NOMO-1 treated with dmso at 0.1 percent for 144 hours (cell line): ENCODE data around the gene NLRC5.
"Not testable (repeated sequence)": the region's sequence is repeated elsewhere in the genome, so short reads cannot be mapped to it uniquely, and the experiment has no call there.

Experiments
- DNase-seq: peaks from one replicate; lab custom pipeline; 2025; ENCODE audit not compliant: unreplicated experiment; lab: John Stamatoyannopoulos, UW

NLRC5 gene

GRCh38 chr16:57094911-57095310 lies 105.6 kb downstream of the NLRC5 start:
- no peak for DNase-seq

- DNase-seq = no peak
These were observed 106.8 kb downstream of the NLRC5 start for GRCh38 chr16:57096192-57096591.

- no peak for DNase-seq
These were observed 107.4 kb downstream of the NLRC5 start for GRCh38 chr16:57096793-57097192.

DNA sequence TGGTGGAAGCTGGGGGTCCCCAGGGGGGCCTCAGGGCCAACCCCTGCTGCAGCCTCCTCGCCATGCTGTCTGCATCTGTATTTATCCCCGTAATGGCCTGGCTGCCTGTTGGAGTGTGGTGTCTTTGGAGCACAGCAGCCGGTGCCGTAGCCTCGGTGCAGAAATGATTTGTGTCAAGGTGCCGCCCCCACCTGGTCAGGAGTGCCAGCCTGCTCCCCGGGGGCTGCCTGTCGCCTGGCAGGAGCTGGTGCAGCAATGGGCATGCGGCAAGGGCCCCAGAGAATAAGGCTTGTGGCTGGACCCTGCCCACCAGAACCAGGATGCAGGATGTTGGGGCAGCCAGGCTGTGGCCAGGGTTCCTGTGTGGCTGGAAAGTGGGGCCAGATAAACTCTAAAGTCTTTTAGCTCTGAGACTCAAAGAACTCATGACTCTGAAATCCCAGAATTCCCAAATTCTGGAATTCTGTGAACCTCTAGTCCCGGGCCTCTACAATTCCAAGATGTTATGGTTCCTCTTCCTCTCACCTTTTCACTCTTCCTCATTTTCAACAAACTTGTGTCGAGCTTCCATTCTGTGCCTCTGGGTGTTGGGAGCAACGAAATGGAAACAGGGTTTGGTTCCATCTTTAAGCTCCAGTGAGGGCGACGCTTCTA lies 109.0 kb downstream of the NLRC5 start:
- no peak for DNase-seq

DNA sequence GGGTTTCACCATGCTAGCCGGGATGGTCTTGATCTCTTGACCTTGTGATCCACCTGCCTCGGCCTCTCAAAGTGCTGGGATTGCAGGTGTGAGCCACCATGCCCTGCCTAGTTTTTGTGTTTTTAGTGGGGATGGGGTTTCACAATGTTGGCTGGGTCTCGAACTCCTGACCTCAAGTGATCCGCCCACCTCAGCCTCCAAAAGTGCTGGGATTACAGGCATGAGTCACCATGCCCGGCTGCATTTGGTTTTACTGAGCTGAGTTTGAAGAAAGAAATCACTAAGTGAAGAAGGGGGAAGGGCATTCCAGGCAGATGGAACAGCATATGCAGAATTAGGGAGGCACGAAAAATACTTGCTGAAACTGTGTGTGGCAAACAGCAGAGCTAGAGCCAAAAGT lies 110.6 kb downstream of the NLRC5 start:
- DNase-seq = not testable (repeated sequence)

- DNase-seq = no peak
These were observed 111.1 kb downstream of the NLRC5 start for GRCh38 chr16:57100445-57100844.

- DNase-seq = no peak
These were observed 113.8 kb downstream of the NLRC5 start for GRCh38 chr16:57102888-57103851.

GRCh38 chr16:57104706-57105105 lies 115.3 kb downstream of the NLRC5 start:
- DNase-seq = no peak

- DNase-seq = no peak
These were observed 115.8 kb downstream of the NLRC5 start for GRCh38 chr16:57105184-57105583.

- no peak for DNase-seq
These were observed 117.4 kb downstream of the NLRC5 start for GRCh38 chr16:57106767-57107166.

DNA sequence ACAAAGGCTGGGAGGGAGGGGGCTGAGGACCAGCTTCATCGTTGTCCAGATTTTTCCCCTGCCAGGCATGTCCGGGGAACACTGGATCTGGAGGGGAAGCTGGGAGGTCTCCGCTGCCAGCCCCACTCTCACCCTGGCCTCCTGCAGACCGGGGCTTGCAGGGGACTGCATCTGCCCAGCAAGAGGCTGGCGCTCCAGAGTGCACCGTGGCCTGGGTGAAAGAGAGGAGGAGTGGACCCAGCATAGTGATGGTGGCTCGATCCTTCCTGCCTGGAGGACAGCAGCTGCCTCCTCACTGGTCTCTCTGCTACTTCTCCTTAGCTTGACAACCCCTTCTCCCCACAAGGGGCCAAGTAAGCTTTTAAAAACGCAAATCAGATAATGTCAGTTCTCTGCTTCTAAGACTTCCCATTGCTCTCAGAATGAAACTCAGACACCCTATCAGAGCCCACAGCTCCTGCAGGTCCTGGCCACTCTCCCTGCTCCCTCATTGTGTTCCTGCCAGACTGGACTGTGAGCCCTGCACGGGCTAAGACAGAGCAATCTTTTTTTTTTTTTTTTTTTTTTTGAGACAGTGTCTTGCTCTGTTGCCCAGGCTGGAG lies 118.1 kb downstream of the NLRC5 start:
- no peak for DNase-seq

DNA sequence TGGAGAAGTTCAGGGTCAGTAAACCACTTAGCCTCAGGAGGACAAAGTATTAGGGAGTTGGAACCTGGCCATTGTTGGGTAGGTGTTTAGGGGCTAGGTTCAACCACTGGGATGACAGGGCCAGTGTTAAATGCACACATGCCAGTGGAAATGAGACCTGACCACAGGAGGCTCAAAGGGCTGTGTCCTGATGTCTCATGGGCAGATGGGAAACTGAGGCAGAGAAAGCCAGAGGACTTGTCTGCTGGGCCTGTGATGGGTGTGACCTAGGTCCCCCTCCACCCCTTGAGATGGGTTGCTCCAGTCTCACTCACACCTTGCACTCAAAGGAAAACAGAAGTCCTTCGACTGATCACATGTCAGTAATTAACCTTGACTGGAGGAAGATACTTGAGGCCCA lies 119.1 kb downstream of the NLRC5 start:
- no peak for DNase-seq

DNA sequence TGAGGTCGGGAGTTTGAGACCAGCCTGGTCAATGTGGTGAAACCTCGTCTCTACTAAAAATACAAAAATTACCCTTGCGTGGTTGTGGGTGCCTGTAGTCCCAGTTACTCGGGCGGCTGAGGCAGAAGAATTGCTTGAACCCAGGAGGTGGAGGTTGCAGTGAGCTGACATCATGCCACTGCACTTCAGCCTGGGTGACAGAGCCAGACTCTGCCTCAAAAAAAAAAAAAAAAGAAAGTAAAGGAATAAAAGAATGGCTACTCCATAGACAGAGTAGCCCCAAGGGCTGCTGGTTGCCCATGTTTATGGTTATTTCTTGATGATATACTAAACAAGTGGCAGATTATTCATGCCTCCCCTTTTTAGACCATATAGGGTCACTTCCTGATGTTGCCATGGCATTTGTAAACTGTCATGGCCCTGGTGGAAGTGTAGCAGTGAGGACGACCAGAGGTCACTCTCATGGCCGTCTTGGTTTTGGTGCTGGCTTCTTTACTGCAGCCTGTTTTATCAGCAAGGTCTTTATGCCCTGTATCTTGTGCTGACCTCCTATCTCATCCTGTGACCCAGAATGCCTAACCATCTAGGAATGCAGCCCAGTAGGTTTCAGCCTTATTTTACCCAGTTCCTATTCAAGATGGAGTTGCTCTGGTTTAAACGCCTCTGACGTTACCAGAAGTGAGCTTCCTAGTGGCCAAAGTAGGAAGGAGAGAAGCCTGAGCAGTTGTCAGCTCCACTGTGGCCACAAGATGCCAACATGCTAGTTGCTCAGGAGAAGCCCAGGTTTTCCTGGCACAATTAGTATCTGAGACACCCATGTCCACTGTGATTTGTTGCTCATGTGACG lies 120.1 kb downstream of the NLRC5 start:
- not testable (repeated sequence) for DNase-seq

GRCh38 chr16:57110937-57111336 lies 121.6 kb downstream of the NLRC5 start:
- no peak for DNase-seq

DNA sequence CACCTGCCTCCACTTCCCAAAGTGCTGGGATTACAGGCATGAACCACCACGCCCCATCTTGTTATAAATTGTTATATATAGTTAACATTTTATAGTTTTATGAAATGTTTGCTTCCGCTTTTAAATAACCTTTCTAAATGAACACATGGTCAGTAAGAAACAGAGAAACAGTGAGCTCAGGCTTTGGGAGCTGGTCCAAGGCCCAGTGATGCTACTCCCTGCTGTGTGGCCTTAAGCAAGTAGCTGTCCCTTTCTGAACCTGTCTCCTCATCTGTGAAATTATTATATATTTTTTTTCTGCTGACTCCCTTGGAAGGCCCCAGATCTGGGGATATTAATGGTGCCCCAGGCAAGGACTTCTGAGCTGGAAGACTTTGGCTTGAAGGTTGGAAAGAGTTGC lies 122.1 kb downstream of the NLRC5 start:
- no peak for DNase-seq

GRCh38 chr16:57112403-57113041 lies 123.2 kb downstream of the NLRC5 start:
- no peak for DNase-seq

GRCh38 chr16:57113042-57113453 lies 123.7 kb downstream of the NLRC5 start:
- DNase-seq = no peak

DNA sequence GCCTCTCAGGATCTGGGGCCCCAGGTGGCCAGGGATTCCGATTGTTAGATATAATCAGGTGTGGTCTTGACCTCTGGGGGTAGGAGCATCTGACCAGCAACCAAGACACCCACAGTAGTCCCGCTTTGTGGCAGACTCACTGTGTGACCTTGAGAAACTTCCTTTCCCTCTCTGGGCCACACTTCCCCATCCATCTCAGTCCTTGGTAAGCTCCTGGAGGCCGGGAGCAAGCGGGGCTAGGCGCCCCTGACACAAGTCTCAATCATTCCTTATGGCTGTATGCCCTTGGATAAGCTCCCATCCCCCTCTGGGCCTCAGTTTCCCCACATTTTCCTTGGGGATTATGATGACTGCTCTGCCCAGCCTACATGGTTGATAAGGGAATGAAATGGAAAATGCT lies 124.3 kb downstream of the NLRC5 start:
- no peak for DNase-seq

DNA sequence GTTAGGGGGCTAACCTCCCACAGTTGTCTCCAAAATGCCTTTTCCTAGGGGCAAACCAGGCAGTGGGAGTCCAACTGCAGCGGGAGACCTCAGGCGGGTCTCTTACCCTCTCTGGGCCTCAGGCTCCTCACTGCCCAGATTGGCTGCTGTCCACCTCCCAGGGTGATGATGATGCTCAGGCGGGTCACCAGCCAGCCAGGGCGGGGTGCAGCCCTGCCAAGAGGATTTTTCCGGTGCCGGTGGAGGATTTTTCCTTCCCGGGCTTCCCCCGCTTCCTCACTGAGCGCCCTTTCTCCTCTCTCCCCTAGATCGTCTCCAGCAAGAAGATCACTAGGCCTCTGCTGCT lies 125.8 kb downstream of the NLRC5 start:
- DNase-seq = no peak

DNA sequence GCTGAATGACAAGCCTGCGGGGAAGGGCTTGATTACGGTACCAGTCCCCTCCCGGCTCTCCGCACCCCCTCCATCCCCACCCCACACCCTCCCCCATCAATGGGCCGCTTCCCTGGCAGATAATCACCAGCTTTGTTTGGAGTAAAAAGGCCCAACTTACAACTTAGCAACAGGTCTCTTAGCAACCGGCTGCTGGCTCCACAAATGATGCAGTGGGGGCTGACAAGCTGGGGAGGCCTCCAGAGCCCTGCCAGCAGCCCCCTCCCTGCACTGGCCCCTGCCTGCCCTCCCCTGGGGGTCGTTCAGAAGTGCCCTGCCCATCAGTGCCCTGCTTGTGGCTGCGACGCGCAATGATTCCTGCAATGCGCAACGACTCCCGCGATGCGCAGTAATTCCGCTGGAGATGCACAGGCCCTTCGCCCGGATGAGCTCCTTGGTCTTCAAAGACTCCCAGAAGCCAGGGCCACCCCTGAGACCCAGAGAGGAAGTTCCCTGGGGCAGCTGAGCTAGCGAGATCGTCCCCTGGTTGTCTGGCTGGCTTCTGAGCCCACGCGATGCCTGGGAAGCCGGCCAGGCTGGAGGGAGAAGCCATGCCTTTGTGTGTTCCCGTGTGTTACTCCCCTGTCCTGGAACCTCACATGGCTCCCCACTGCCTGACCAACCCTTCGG lies 126.3 kb downstream of the NLRC5 start:
- no peak for DNase-seq
